ENCODE measurements around the gene ATG9A. TPM values are rescaled to one million over a fixed set of nuclear protein-coding genes. Genes with fewer than 3 reads are reported as not detected.

Gene ATG9A
- total and polyA plus RNA-seq, 4 donors: 9.6 to 36.6 (median 35.1) TPM

DNA sequence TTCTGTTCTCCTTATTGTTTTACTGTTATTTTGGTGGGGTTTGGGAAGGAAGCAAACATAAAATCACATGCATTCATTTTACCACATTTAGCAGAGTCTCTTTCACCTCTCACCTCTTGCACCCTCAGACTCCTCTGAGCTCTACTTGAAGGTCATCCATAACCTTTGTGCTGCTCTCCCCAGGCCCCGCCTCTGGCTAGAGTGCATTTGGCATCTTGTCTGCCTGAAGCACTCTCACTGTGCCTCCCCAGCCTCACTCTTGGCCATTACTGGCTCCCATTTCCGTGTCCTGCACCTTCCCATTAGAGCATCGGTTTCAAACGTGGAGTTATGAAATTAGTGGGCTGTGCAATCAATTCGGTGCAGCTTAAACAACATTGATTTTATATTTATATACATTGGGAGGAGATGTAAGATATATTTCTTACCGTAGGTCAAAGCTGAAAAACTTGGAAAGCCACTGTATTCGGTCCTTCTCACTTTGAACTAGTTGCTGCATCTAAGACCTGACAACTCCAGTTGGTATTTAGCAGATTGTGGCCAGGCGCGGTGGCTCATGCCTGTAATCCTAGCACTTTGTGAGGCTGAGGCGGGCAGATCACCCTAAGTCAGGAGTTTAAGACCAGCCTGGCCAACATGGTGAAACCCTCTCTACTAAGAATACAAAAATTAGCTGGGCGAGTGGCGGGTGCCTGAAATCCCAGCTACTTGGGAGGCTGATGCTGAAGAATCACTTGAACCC, 29.8 kb downstream of the ATG9A start:
- no peaks in the 10 kb centered on the region for H3K4me1 ChIP-seq (ENCODE audit: control insufficient read depth in 1 of 2, insufficient read depth in 2 of 2, low read length in 2 of 2)
- DNase-seq: no peak
- no peaks in the 10 kb centered on the region for H3K27me3 ChIP-seq (ENCODE audit: control insufficient read depth in 1 of 2, insufficient read depth in 2 of 2, low read length in 1 of 2)
- H3K36me3 ChIP-seq (ENCODE audit: control insufficient read depth in 1 of 2, insufficient read depth in 2 of 2, low read length in 1 of 2): no peaks in the 10 kb centered on the region
- ATAC-seq (ENCODE audit: low FRiP score): no peak
- no peaks in the 10 kb centered on the region for H3K9me3 ChIP-seq (ENCODE audit: control insufficient read depth, low read length)
- intact Hi-C loops (cut with DNase I): no loop called here
- WGBS, 2 donors: 80 to 82% methylated on average over 12 of the region's 12 CpGs
- H3K4me3 ChIP-seq (ENCODE audit: low read length in 2 of 2): no peak overlapping the region
- no peak overlapping the region for H3K27ac ChIP-seq (ENCODE audit: low read depth in 1 of 2, low read length in 2 of 2)

DNA sequence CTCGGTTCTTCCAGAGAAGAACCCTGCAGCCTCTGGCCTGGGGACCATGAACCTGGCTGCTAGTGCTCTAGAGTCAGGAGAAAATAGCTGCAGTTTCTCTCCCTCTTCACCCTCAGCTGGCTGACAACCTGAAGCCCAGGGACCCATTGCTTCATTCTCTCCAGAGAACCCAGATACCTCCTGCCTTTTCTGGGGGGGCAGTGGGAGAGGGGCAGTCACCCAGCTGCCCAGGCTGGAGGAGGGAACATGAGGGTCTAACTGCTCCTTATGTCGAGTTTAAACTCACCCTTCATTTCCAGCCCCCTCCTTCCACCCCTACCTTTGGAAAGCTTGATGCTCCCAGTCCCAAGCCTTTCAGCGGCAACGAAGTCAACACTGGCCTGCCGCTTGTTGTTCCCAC, 30.5 kb downstream of the ATG9A start:
- Histone ChIP-seq H3K4me3 (ENCODE audit: low read length in 2 of 2) (no peak overlapping the region), H3K36me3 (ENCODE audit: control insufficient read depth in 1 of 2, insufficient read depth in 2 of 2, low read length in 1 of 2) (no peaks in the 10 kb centered on the region), H3K9me3 (ENCODE audit: control insufficient read depth, low read length) (no peaks in the 10 kb centered on the region), H3K4me1 (ENCODE audit: control insufficient read depth in 1 of 2, insufficient read depth in 2 of 2, low read length in 2 of 2) (no peaks in the 10 kb centered on the region), H3K27ac (ENCODE audit: low read depth in 1 of 2, low read length in 2 of 2) (no peak overlapping the region), H3K27me3 (ENCODE audit: control insufficient read depth in 1 of 2, insufficient read depth in 2 of 2, low read length in 1 of 2) (no peaks in the 10 kb centered on the region)
- 64 to 74% methylated on average over 5 of the region's 5 CpGs for WGBS, 2 donors
- DNase-seq (no peak), ATAC-seq (ENCODE audit: low FRiP score) (no peak)
- intact Hi-C loops (cut with DNase I): no loop called here

DNA sequence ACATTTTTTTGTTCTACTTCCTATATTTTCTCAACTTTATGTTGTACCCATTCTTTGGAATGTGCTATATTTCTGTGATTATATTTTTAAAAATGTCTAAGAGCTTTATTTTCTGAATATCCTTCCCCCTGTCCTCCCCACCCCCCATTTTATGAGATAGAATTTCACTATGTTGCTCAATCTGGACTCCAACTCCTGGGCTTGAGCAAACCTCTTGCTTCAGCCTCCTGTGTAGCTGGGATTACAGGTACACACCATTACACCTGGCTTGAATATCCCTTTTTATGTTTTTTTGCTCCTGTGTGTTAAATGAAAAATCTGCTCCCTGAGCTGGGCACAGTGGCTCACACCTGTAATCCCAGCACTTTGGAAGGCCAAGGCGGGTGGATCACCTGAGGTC, 32.0 kb downstream of the ATG9A start:
- DNase-seq (no peak), ATAC-seq (ENCODE audit: low FRiP score) (no peak)
- Histone ChIP-seq H3K27me3 (ENCODE audit: control insufficient read depth in 1 of 2, insufficient read depth in 2 of 2, low read length in 1 of 2) (no peaks in the 10 kb centered on the region), H3K4me1 (ENCODE audit: control insufficient read depth in 1 of 2, insufficient read depth in 2 of 2, low read length in 2 of 2) (no peaks in the 10 kb centered on the region), H3K27ac (ENCODE audit: low read depth in 1 of 2, low read length in 2 of 2) (no peak overlapping the region), H3K9me3 (ENCODE audit: control insufficient read depth, low read length) (no peaks in the 10 kb centered on the region), H3K36me3 (ENCODE audit: control insufficient read depth in 1 of 2, insufficient read depth in 2 of 2, low read length in 1 of 2) (no peaks in the 10 kb centered on the region), H3K4me3 (ENCODE audit: low read length in 2 of 2) (no peak overlapping the region)
- 89 to 100% methylated on average over 1 of the region's 1 CpG for WGBS, 2 donors
- intact Hi-C loops (cut with DNase I): no loop called here

DNA sequence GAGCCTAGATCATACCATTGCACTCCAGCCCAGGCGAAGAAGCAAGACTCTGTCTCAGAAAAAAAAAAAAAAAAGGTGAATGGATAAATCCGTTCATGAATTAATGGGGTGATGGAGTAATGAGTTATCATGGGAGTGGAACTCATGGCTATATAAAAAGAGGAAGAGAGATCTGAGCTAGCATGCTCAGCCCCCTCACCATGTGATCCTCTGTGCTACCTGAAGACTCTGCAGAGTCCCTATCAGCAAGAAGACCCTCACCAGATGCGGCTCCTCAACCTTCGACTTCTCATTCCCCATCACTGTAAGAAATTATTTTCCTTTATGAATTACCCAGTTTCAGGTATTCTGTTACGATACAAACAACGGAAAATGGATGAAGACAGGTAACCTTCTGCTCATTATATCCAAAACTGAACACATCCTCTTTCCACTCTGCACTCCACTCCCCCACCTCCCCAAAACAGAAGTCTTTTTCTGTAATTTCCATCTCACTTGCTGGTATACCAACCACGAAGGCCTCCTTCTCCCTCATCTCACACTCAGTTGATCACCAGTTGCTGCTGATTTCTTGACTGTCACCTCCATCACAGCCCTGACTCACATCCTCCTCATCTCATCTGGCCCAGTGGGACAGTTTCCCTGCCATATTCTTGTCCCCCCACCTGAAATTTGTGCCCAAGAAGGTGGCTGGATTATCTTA, 42.5 kb downstream of the ATG9A start:
- Histone ChIP-seq H3K4me1 (ENCODE audit: control insufficient read depth in 1 of 2, insufficient read depth in 2 of 2, low read length in 2 of 2) (no peaks in the 10 kb centered on the region), H3K27ac (ENCODE audit: low read depth in 1 of 2, low read length in 2 of 2) (no peak overlapping the region), H3K4me3 (ENCODE audit: low read length in 2 of 2) (no peak overlapping the region), H3K36me3 (ENCODE audit: control insufficient read depth in 1 of 2, insufficient read depth in 2 of 2, low read length in 1 of 2) (peaks cover 0 to 5% of the 10 kb centered on the region in 2 donors), H3K9me3 (ENCODE audit: control insufficient read depth, low read length) (no peaks in the 10 kb centered on the region), H3K27me3 (ENCODE audit: control insufficient read depth in 1 of 2, insufficient read depth in 2 of 2, low read length in 1 of 2) (no peaks in the 10 kb centered on the region)
- intact Hi-C loops (cut with DNase I): no loop called here
- 84 to 89% methylated on average over 6 to 7 of the region's 7 CpGs for WGBS, 2 donors
- no peak for DNase-seq
- no peak for ATAC-seq (ENCODE audit: low FRiP score)

DNA sequence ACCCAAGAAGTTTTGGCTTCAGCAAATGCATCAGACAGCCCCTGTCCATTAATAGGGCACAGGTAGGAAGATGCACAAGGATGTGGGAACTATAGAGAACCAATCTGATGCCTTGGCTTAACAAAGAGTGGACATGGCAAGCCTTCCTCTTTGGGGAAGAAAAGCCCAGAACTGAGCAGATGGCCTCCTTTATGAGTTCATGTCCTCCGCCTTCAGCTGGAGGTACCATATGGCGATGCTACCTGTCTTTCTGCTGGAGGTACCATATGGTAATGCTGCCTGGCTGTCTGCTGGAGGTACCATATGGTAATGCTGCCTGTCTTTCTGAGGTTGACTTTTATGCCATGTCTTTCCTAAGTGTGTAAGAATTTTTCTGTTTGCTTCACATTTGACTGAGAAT, 45.3 kb downstream of the ATG9A start:
- no peaks in the 10 kb centered on the region for H3K4me1 ChIP-seq (ENCODE audit: control insufficient read depth in 1 of 2, insufficient read depth in 2 of 2, low read length in 2 of 2)
- DNase-seq (no peak), ATAC-seq (ENCODE audit: low FRiP score) (no peak)
- WGBS, 2 donors: 95 to 96% methylated on average over 2 of the region's 2 CpGs
- intact Hi-C loops (cut with DNase I): no loop called here
- H3K27me3 ChIP-seq (ENCODE audit: control insufficient read depth in 1 of 2, insufficient read depth in 2 of 2, low read length in 1 of 2): no peaks in the 10 kb centered on the region
- no peak overlapping the region for H3K4me3 ChIP-seq (ENCODE audit: low read length in 2 of 2)
- peaks cover 0 to 10% of the 10 kb centered on the region in 2 donors for H3K36me3 ChIP-seq (ENCODE audit: control insufficient read depth in 1 of 2, insufficient read depth in 2 of 2, low read length in 1 of 2)
- no peak overlapping the region for H3K27ac ChIP-seq (ENCODE audit: low read depth in 1 of 2, low read length in 2 of 2)
- no peaks in the 10 kb centered on the region for H3K9me3 ChIP-seq (ENCODE audit: control insufficient read depth, low read length)

DNA sequence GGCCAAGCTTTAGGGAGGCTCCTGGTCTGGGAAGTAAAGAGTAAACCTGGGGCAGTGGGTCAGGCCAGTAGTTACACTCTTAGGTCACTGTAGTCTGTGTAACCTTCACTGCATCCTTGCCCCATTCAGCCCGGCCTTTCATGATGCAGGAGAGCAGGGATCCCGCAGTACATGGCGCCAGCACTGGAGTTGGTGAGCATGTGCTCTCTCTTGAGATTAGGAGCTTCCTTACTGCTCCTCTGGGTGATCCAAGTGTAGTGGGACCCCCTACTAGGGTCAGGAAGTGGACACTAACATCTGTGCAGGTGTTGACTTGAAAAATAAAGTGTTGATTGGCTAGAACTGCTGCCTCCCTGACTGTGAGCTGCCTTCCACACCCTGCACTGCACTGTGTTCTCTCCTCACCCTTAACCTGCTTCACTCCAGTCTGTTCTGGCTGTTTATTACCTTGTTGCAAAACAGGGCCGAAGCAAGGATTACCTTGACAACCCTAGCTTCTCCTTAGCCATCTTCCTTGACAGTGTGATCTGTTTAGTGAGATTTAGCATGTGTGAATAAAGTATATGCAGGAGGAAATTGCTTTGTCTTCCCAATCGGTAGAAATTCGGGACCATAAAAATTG, 46.2 kb downstream of the ATG9A start:
- no peak for ATAC-seq (ENCODE audit: low FRiP score)
- no peak for DNase-seq
- peaks cover 0 to 10% of the 10 kb centered on the region in 2 donors for H3K36me3 ChIP-seq (ENCODE audit: control insufficient read depth in 1 of 2, insufficient read depth in 2 of 2, low read length in 1 of 2)
- no peaks in the 10 kb centered on the region for H3K9me3 ChIP-seq (ENCODE audit: control insufficient read depth, low read length)
- no peaks in the 10 kb centered on the region for H3K27me3 ChIP-seq (ENCODE audit: control insufficient read depth in 1 of 2, insufficient read depth in 2 of 2, low read length in 1 of 2)
- intact Hi-C loops (cut with DNase I): no loop called here
- no peak overlapping the region for H3K4me3 ChIP-seq (ENCODE audit: low read length in 2 of 2)
- no peak overlapping the region for H3K27ac ChIP-seq (ENCODE audit: low read depth in 1 of 2, low read length in 2 of 2)
- WGBS, 2 donors: 92 to 95% methylated on average over 6 of the region's 6 CpGs
- peaks cover 0 to 3% of the 10 kb centered on the region in 2 donors for H3K4me1 ChIP-seq (ENCODE audit: control insufficient read depth in 1 of 2, insufficient read depth in 2 of 2, low read length in 2 of 2)

DNA sequence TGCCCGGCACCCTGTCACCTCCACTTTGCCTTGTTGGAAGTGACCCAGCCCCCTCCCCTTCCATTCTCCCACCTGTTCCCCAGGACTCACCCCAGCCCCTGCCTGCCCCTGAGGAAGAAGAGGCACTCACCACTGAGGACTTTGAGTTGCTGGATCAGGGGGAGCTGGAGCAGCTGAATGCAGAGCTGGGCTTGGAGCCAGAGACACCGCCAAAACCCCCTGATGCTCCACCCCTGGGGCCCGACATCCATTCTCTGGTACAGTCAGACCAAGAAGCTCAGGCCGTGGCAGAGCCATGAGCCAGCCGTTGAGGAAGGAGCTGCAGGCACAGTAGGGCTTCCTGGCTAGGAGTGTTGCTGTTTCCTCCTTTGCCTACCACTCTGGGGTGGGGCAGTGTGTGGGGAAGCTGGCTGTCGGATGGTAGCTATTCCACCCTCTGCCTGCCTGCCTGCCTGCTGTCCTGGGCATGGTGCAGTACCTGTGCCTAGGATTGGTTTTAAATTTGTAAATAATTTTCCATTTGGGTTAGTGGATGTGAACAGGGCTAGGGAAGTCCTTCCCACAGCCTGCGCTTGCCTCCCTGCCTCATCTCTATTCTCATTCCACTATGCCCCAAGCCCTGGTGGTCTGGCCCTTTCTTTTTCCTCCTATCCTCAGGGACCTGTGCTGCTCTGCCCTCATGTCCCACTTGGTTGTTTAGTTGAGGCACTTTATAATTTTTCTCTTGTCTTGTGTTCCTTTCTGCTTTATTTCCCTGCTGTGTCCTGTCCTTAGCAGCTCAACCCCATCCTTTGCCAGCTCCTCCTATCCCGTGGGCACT, 46.9 kb downstream of the ATG9A start:
- DNase-seq (peak in 1 of 2 donors; percentile 58), ATAC-seq (ENCODE audit: low FRiP score) (no peak)
- Histone ChIP-seq H3K27me3 (ENCODE audit: control insufficient read depth in 1 of 2, insufficient read depth in 2 of 2, low read length in 1 of 2) (no peaks in the 10 kb centered on the region), H3K4me3 (ENCODE audit: low read length in 2 of 2) (no peak overlapping the region), H3K36me3 (ENCODE audit: control insufficient read depth in 1 of 2, insufficient read depth in 2 of 2, low read length in 1 of 2) (peaks cover 0 to 10% of the 10 kb centered on the region in 2 donors), H3K4me1 (ENCODE audit: control insufficient read depth in 1 of 2, insufficient read depth in 2 of 2, low read length in 2 of 2) (peaks cover 0 to 3% of the 10 kb centered on the region in 2 donors), H3K9me3 (ENCODE audit: control insufficient read depth, low read length) (no peaks in the 10 kb centered on the region), H3K27ac (ENCODE audit: low read depth in 1 of 2, low read length in 2 of 2) (no peak overlapping the region)
- intact Hi-C loops (cut with DNase I): no loop called here
- 77 to 80% methylated on average over 8 of the region's 8 CpGs for WGBS, 2 donors

DNA sequence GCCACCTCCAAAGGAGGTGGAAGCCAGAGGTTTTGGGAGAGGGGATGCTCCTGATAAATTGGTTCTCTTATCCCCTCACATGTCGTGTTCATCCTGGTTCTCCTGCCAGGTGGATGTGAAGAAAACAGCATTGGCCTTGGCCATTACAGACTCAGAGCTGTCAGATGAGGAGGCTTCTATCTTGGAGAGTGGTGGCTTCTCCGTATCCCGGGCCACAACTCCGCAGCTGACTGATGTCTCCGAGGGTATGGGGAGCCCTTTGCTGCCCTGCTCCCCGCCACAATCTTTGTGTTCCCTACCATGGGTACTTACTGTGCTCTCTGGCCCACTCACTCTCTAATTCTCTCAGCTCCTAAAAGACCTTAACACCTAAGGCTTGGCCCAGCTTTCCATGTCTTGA, 47.9 kb downstream of the ATG9A start:
- no peak for ATAC-seq (ENCODE audit: low FRiP score)
- Histone ChIP-seq H3K4me1 (ENCODE audit: control insufficient read depth in 1 of 2, insufficient read depth in 2 of 2, low read length in 2 of 2) (peaks cover 0 to 3% of the 10 kb centered on the region in 2 donors), H3K27ac (ENCODE audit: low read depth in 1 of 2, low read length in 2 of 2) (no peak overlapping the region), H3K4me3 (ENCODE audit: low read length in 2 of 2) (no peak overlapping the region), H3K9me3 (ENCODE audit: control insufficient read depth, low read length) (no peaks in the 10 kb centered on the region), H3K27me3 (ENCODE audit: control insufficient read depth in 1 of 2, insufficient read depth in 2 of 2, low read length in 1 of 2) (no peaks in the 10 kb centered on the region), H3K36me3 (ENCODE audit: control insufficient read depth in 1 of 2, insufficient read depth in 2 of 2, low read length in 1 of 2) (peaks cover 0 to 10% of the 10 kb centered on the region in 2 donors)
- no peak for DNase-seq
- WGBS, 2 donors: 88 to 97% methylated on average over 6 of the region's 6 CpGs
- intact Hi-C loops (cut with DNase I): no loop called here

Measured in aorta (tissue), 5 donors.